ENCODE data around the gene C22orf15. TPM values are rescaled to one million over a fixed set of nuclear protein-coding genes. Genes with fewer than 3 reads are reported as not detected.
A peak's percentile ranks its signal among the peaks of the same experiment; 100 is the strongest.

Gene C22orf15
- total RNA-seq, 1 donor from 2014 or later, result 0.36 TPM

DNA sequence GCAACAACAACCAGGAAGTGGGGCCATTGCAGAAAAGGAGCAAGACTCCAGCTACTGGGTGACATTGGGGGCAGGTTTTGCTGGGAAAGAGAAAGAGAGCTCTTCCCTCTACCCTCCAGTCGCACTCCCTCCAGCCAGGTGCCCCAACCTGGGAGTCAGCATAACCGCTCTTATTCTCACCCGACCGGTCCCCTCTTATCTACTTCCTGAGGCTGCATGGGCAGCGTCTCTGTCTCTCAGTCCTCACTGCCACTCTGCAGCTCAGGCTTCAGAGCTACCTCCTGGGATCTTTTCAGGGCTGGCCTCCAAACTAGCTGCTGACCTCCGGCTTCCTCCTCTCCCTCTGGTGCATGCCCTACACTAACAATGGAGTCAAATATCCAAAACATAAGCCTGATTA, 17.0 kb upstream of the C22orf15 start:
- Mint-ChIP-seq H3K27ac (no peak overlapping the region), H3K4me3 (no peak overlapping the region), H3K9me3 (peaks cover 12% of the 10 kb centered on the region), H3K4me1 (peaks cover 12% of the 10 kb centered on the region), H3K27me3 (ENCODE audit: low read depth) (no peaks in the 10 kb centered on the region), H3K36me3 (peaks cover 34% of the 10 kb centered on the region)
- DNase-seq (ENCODE audit: low spot score in 2 of 2, unreplicated experiment in 2 of 2), result no peak
- TF ChIP-seq, protein P1, sequence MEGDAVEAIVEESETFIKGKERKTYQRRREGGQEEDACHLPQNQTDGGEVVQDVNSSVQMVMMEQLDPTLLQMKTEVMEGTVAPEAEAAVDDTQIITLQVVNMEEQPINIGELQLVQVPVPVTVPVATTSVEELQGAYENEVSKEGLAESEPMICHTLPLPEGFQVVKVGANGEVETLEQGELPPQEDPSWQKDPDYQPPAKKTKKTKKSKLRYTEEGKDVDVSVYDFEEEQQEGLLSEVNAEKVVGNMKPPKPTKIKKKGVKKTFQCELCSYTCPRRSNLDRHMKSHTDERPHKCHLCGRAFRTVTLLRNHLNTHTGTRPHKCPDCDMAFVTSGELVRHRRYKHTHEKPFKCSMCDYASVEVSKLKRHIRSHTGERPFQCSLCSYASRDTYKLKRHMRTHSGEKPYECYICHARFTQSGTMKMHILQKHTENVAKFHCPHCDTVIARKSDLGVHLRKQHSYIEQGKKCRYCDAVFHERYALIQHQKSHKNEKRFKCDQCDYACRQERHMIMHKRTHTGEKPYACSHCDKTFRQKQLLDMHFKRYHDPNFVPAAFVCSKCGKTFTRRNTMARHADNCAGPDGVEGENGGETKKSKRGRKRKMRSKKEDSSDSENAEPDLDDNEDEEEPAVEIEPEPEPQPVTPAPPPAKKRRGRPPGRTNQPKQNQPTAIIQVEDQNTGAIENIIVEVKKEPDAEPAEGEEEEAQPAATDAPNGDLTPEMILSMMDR (IDR thresholded peaks at IDR 0.05; ENCODE audit: unreplicated experiment), result no peak

DNA sequence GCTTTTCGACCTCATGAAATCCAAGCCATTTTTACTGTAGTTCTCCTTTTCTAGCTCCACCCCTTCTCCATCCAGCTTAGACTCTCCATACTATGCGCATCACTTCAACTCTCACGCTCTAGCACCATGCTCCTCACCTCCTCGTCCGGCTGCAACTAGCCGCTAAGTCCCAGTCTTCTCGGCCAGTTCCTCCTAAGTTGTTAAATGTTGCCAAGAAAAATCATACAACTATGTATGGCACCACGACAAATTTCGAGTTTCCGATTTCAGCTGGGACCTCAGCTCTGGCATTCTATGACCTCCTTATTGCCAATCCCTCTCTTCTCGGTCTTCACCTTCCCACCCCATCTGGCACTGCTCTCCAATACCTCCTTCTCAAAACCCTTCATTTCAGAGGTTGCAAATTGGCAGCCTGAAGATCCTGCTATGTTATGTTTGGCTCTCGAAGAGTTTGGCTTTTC, 12.9 kb upstream of the C22orf15 start:
- TF ChIP-seq, protein P1 (IDR thresholded peaks at IDR 0.05; ENCODE audit: unreplicated experiment), result no peak
- Mint-ChIP-seq H3K27ac (peak overlapping the region; percentile 96), H3K9me3 (peaks cover 4% of the 10 kb centered on the region), H3K4me3 (peak overlapping the region; percentile 76), H3K27me3 (ENCODE audit: low read depth) (no peaks in the 10 kb centered on the region), H3K4me1 (peaks cover 18% of the 10 kb centered on the region), H3K36me3 (peaks cover 13% of the 10 kb centered on the region)
- no peak for DNase-seq (ENCODE audit: low spot score in 2 of 2, unreplicated experiment in 2 of 2)

DNA sequence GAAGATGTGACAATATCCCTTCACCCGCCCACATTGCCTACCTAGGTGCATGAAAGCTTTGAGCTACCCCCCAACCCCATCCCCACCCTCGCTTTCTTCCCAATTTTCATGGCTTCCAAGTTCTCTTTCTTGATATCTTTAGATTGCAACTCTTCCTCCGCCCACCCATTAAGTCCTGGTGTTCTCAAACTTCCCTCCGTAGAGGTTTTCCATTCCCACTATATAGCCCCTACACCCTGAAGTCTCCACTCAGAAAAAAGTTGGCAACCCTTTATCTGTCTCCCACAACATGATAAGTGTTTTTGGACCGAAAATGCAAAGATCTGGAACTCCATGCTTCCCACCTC, 12.4 kb upstream of the C22orf15 start:
- TF ChIP-seq, protein P1 (IDR thresholded peaks at IDR 0.05; ENCODE audit: unreplicated experiment), result no peak

DNA sequence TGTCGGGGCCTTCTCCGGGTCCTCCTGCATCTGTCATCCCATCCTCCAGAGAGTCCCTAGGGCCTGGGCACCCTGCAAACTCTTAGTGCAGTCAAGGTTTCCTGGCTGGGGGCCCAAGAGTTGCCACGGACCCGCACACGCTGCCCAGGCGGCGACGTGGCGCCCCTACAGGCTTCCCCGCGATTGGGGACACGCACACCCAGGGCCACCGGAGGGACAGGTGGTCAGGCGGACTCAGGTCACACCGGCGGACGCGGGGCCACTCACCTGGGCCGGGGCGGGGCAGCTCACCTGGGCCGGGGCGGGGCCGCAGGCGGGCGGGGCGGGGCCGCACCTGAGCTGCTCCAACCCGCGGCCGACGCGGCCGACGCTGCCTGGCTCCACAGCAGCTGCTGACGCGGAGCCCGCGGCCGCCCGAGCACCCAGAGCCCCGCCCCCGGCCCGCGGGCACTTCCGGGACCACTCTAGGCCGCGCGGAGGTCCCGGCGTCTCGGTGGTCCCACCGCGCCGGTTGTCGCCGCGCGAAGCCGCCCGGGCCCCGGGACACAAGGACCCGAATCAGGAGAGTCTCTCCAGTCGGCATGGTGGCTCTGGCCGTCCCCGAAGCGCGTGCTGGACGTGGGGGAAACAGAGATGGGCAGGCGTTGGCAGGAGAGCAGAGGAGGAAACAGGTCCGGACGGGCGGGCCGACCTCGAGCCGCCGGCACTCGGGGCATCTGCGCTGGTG, 11.9 kb upstream of the C22orf15 start, which contains the start of gene ZNF70:
Gene ZNF70, minus strand, starts transcription at position 399 of the 727 bp plus-strand sequence. CDS start 5,972 bp downstream, outside the sequence.
- H3K36me3 Mint-ChIP-seq, result peaks cover 8% of the 10 kb centered on the region
- DNase-seq (ENCODE audit: low spot score in 2 of 2, unreplicated experiment in 2 of 2), result peak; percentile 88
- TF ChIP-seq, protein P1 (IDR thresholded peaks at IDR 0.05; ENCODE audit: unreplicated experiment), result no peak
- peaks cover 18% of the 10 kb centered on the region for H3K4me1 Mint-ChIP-seq
- peak within 1 kb of the TSS; percentile 76 for H3K4me3 Mint-ChIP-seq
- no peaks in the 10 kb centered on the region for H3K9me3 Mint-ChIP-seq
- peak within 1 kb of the TSS; percentile 96 for H3K27ac Mint-ChIP-seq
- H3K27me3 Mint-ChIP-seq (ENCODE audit: low read depth), result no peaks in the 10 kb centered on the region

More for the DNA sequence above, 12.4 kb upstream of the C22orf15 start:
- peaks cover 18% of the 10 kb centered on the region for H3K4me1 Mint-ChIP-seq
- H3K4me3 Mint-ChIP-seq, result peak overlapping the region; percentile 76
- no peaks in the 10 kb centered on the region for H3K27me3 Mint-ChIP-seq (ENCODE audit: low read depth)
- no peak for DNase-seq (ENCODE audit: low spot score in 2 of 2, unreplicated experiment in 2 of 2)
- peak overlapping the region; percentile 96 for H3K27ac Mint-ChIP-seq
- H3K36me3 Mint-ChIP-seq, result peaks cover 9% of the 10 kb centered on the region
- H3K9me3 Mint-ChIP-seq, result no peaks in the 10 kb centered on the region

DNA sequence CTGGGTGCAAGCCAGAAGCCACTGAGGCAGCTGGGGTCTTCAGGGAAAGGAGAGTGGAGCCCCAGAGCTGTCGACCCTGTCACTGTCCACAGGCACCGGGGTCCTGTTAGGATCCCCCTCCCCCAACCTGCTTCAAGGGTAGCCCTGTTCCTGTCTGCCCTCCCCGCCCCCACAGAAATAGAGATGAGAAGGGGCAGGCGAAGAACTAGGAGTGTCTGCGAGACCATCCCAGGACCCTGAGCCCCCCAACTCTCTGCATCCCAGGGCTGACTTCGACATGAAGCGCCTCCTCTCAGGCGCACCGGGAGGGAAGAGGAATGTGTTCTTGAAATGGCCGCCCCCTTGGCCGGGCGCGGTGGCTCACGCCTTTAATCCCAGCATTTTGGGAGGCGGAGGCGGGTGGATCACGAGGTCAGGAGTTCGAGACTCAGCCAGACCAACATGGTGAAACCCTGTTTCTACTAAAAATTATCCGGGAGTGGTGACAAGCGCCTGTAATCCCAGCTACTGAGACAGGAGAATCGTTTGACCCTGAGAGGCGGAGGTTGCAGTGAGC, 11.3 kb upstream of the C22orf15 start:
- H3K27ac Mint-ChIP-seq, result peak overlapping the region; percentile 90
- TF ChIP-seq, protein P1 (IDR thresholded peaks at IDR 0.05; ENCODE audit: unreplicated experiment), result no peak
- H3K27me3 Mint-ChIP-seq (ENCODE audit: low read depth), result no peaks in the 10 kb centered on the region
- peak overlapping the region; percentile 74 for H3K4me3 Mint-ChIP-seq
- peaks cover 18% of the 10 kb centered on the region for H3K4me1 Mint-ChIP-seq
- no peaks in the 10 kb centered on the region for H3K9me3 Mint-ChIP-seq
- no peak for DNase-seq (ENCODE audit: low spot score in 2 of 2, unreplicated experiment in 2 of 2)
- peaks cover 4% of the 10 kb centered on the region for H3K36me3 Mint-ChIP-seq
